Endothelial cell of umbilical vein (primary cell): ENCODE results near the gene ZFAND6. TPM values are rescaled to one million over a fixed set of nuclear protein-coding genes. Genes with fewer than 3 reads are reported as not detected.

ENCODE experiments used
- BruUV-seq: library from RNA; stranded (reverse); fragments of 400-500 nt; replicated peaks from 2 replicates; lab custom pipeline; 2021; lab: Mats Ljungman, UMichigan
- CTCF ChIA-PET: fragments of 300-600, 350-600 bp; sonication (Branson Sonifier 250); formaldehyde crosslinking; loops from one replicate; lab custom pipeline; 2021; ENCODE audit warnings: antibody characterized with exemption, inconsistent platforms; lab: Charles Lee
- POLR2A ChIA-PET: fragments of 300-600, 350-600 bp; sonication (Branson Sonifier 250); formaldehyde crosslinking; loops from one replicate; lab custom pipeline; 2021; ENCODE audit warnings: antibody characterized with exemption, inconsistent platforms; lab: Charles Lee
- DNase-seq: peaks from one replicate; pipeline ENCODE4 v3.0.0-alpha.2; 2011; ENCODE audit warnings: low read depth, low spot score
- FAIRE-seq: peaks from 2 replicates; lab custom pipeline; 2011; peaks lifted over from hg19 to GRCh38; lab: Jason Lieb, UNC
- H2AFZ ChIP-seq: 2 replicates; pipeline ENCODE4 v1.6.0; 2012; ENCODE audit warnings: low read depth, low read length, control low read depth, inconsistent platforms
- H3K27ac ChIP-seq: 2 replicates; pipeline ENCODE4 v1.5.1; 2011; ENCODE audit warnings: low read depth, mild to moderate bottlenecking, control low read depth, low read length, moderate library complexity; ENCODE audit not compliant: insufficient read depth
- H3K27me3 ChIP-seq, 2 experiments: 2 replicates each; pipeline versions ENCODE4 v1.6.0 to v1.6.1; 2011; ENCODE audit warnings: low read length in 2 of 2, mixed read lengths in 1 of 2; ENCODE audit not compliant: control insufficient read depth in 2 of 2, insufficient read depth in 2 of 2
- H3K36me3 ChIP-seq, 2 experiments: 2 replicates in 1 of 2; 3 replicates in 1 of 2; pipeline ENCODE4 v1.5.1; 2011; ENCODE audit warnings: low read length in 2 of 2, mild to moderate bottlenecking in 1 of 2, moderate library complexity in 1 of 2; ENCODE audit not compliant: control insufficient read depth in 2 of 2, insufficient read depth in 2 of 2; ENCODE audit errors: extremely low read depth in 1 of 2
- H3K4me1 ChIP-seq: 3 replicates; pipeline ENCODE4 v1.5.1; 2011; ENCODE audit warnings: mild to moderate bottlenecking, low read length; ENCODE audit not compliant: control insufficient read depth, insufficient read depth; ENCODE audit errors: extremely low read depth
- H3K4me2 ChIP-seq: 2 replicates; pipeline ENCODE4 v1.6.1; 2011; ENCODE audit warnings: low read length, control low read depth, mixed read lengths; ENCODE audit not compliant: insufficient read depth
- H3K4me3 ChIP-seq, 3 experiments: fragments of 200-600 bp in 1 of 3; sonication (generic), shearing (Covaris generic) in 1 of 3; replicated peaks in 1 of 3; 2 replicates each; pipeline ENCODE4 v1.5.1; 2011 to 2016; ENCODE audit warnings: control low read depth in 3 of 3, low read length in 3 of 3, mild to moderate bottlenecking in 2 of 3, inconsistent platforms in 1 of 3, low read depth in 1 of 3, moderate library complexity in 1 of 3; ENCODE audit not compliant: insufficient read depth in 1 of 3
- H3K79me2 ChIP-seq: 2 replicates; pipeline ENCODE4 v1.6.0; 2012; ENCODE audit warnings: low read length, inconsistent platforms; ENCODE audit not compliant: control insufficient read depth, insufficient read depth
- H3K9ac ChIP-seq: replicated peaks from 2 replicates; pipeline ENCODE3; 2011; ENCODE audit warnings: low read length, control low read depth; ENCODE audit not compliant: insufficient read depth; ENCODE audit errors: extremely low read depth
- H3K9me1 ChIP-seq: replicated peaks from 3 replicates; pipeline ENCODE4 v1.6.0; 2011; ENCODE audit warnings: mild to moderate bottlenecking, low read length; ENCODE audit not compliant: control insufficient read depth, insufficient read depth; ENCODE audit errors: extremely low read depth
- H3K9me3 ChIP-seq: replicated peaks from 2 replicates; pipeline ENCODE4 v1.5.1; 2012; ENCODE audit warnings: low read length, inconsistent platforms; ENCODE audit not compliant: control insufficient read depth, insufficient read depth
- H4K20me1 ChIP-seq: replicated peaks from 2 replicates; pipeline ENCODE3; 2011; ENCODE audit warnings: mild to moderate bottlenecking, low read length; ENCODE audit not compliant: control insufficient read depth, insufficient read depth; ENCODE audit errors: extremely low read depth
- EZH2 ChIP-seq: IDR thresholded peaks from 2 replicates; pipeline ENCODE4 v1.6.1; 2012; ENCODE audit warnings: borderline replicate concordance, low read depth, mild to moderate bottlenecking, moderate library complexity, low read length, inconsistent platforms; ENCODE audit not compliant: severe bottlenecking
- FOS ChIP-seq: IDR thresholded peaks from 2 replicates; pipeline ENCODE4 v1.6.1; 2011; ENCODE audit warnings: mild to moderate bottlenecking, low read length, moderate library complexity, borderline replicate concordance; ENCODE audit not compliant: insufficient read depth
- GATA2 ChIP-seq: IDR thresholded peaks from 2 replicates; pipeline ENCODE4 v1.7.0; 2011; ENCODE audit warnings: low read depth, mild to moderate bottlenecking, moderate library complexity, mixed read lengths, low read length; ENCODE audit not compliant: insufficient read length, insufficient read depth
- JUN ChIP-seq: IDR thresholded peaks from 2 replicates; pipeline ENCODE4 v1.6.1; 2011; ENCODE audit warnings: borderline replicate concordance, low read depth; ENCODE audit not compliant: insufficient read length, insufficient read depth
- MYC ChIP-seq: IDR thresholded peaks from one replicate; pipeline ENCODE4 v1.6.1; 2011; ENCODE audit warnings: mild to moderate bottlenecking, low read depth, low read length
- POLR2A ChIP-seq: IDR thresholded peaks from 2 replicates; pipeline ENCODE4 v1.6.1; 2012; ENCODE audit warnings: low read depth, mild to moderate bottlenecking, control low read depth, low read length
- POLR2AphosphoS5 ChIP-seq: IDR thresholded peaks from 2 replicates; pipeline ENCODE4 v1.6.1; 2012; ENCODE audit warnings: low read depth, mild to moderate bottlenecking, control low read depth, low read length, moderate library complexity; ENCODE audit not compliant: insufficient read depth
- dilution Hi-C: fragments of 300-500 bp; cut with MboI; formaldehyde crosslinking; loops from one replicate; pipeline ENCODE4 v1.15.0; 2019; ENCODE audit warnings: low sequenced_read_pairs; ENCODE audit not compliant: extremely low pct_ligation_motif_present
- intact Hi-C: fragments of 100-400 bp; cut with micrococcal nuclease; formaldehyde crosslinking; loops from one replicate; pipeline ENCODE4 v1.10.0; 2022
- polyA plus RNA-seq, 4 experiments: library from polyadenylated mRNA; depleted of rRNA in 3 of 4; stranded (reverse) in 3 of 4; unstranded in 1 of 4; fragments of >200 nt; gene quantifications; 2 replicates each; pipeline versions ENCODE4 v1.2.1 to v1.2.3, GENCODE V29; 2011 to 2012; ENCODE audit warnings: missing spikeins in 1 of 4
- total RNA-seq: library from RNA; stranded (reverse); gene quantifications from 2 replicates; pipeline ENCODE4 v1.2.3, GENCODE V29; 2021
- TF ChIP-seq, protein P1 (sequence below), 2 donors: IDR thresholded peaks; 1 replicate in 1 of 2; 2 replicates in 1 of 2; pipeline ENCODE4 v1.5.1; 2011; ENCODE audit warnings: low read length in 2 of 2, mild to moderate bottlenecking in 2 of 2, moderate library complexity in 2 of 2, control low read depth in 1 of 2, inconsistent platforms in 1 of 2, low read depth in 1 of 2; ENCODE audit not compliant: insufficient read depth in 1 of 2; ENCODE audit errors: extremely low read depth in 1 of 2
- TF ChIP-seq, protein P2 (sequence below): IDR thresholded peaks from 2 replicates; pipeline ENCODE4 v1.6.1; 2011; ENCODE audit not compliant: insufficient read depth, insufficient read length

ZFAND6 gene
- total and polyA plus RNA-seq, 2 donors (not counting 3 experiments of a cell fraction or from before 2014, with no cell fraction given), result 50.3 to 97.9 TPM

DNA sequence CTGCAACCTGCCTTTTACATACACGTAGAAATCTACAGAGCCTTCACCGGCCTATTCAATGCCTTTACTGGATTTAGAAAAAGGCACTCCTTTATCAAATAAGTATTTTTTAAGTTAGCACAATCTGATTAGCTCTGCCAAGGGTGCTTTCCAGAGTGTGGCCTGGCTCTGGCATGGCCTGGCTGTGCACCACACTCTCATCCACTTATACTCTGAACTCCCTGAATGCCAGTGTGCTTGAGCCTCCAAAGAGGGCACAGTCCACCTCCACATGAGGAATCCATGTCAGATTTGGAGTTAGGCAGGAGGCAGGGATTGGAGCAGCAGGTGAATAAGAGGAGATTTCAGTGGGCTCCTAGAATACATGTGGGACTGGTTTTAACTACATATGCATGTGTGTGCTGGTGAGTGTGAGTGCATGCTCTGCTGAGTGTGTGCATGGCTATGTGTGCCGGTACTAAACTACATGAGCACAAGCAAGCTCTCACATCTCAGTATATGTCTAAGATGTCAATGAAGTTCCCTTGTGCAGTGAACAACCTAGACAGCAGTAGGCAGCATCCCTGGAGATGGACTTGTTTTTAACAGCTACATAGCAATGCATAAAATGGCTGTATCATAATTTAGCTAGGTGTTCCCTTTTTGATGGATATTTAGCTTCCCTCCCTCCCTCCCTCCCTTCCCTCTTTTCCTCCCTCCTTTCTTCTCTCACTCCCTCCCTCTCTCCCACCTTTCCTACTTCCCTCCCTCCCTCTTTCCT, 17.8 kb upstream of the ZFAND6 start:
- Histone ChIP-seq H3K79me2 (no peaks in the 10 kb centered on the region), H4K20me1 (no peaks in the 10 kb centered on the region), H3K27ac (no peak overlapping the region), H3K27me3 (no peaks in the 10 kb centered on the region), H3K4me1 (no peaks in the 10 kb centered on the region), H3K9me3 (no peaks in the 10 kb centered on the region), H3K9me1 (no peaks in the 10 kb centered on the region), H3K4me2 (no peak overlapping the region), H2AFZ (no peak overlapping the region), H3K4me3 (no peak overlapping the region), H3K36me3 (no peaks in the 10 kb centered on the region), H3K9ac (no peak overlapping the region)
- no TSS peak for BruUV-seq
- POLR2A ChIA-PET, result no interaction called here
- FAIRE-seq (no peak), DNase-seq (no peak)
- intact Hi-C loops, result no loop called here
- CTCF ChIA-PET, result no interaction called here
- dilution Hi-C loops, result no loop called here
- TF ChIP-seq POLR2A (no peak), JUN (no peak), FOS (no peak), GATA2 (no peak), EZH2 (no peak), POLR2AphosphoS5 (no peak), MYC (no peak)
- TF ChIP-seq, protein P1, sequence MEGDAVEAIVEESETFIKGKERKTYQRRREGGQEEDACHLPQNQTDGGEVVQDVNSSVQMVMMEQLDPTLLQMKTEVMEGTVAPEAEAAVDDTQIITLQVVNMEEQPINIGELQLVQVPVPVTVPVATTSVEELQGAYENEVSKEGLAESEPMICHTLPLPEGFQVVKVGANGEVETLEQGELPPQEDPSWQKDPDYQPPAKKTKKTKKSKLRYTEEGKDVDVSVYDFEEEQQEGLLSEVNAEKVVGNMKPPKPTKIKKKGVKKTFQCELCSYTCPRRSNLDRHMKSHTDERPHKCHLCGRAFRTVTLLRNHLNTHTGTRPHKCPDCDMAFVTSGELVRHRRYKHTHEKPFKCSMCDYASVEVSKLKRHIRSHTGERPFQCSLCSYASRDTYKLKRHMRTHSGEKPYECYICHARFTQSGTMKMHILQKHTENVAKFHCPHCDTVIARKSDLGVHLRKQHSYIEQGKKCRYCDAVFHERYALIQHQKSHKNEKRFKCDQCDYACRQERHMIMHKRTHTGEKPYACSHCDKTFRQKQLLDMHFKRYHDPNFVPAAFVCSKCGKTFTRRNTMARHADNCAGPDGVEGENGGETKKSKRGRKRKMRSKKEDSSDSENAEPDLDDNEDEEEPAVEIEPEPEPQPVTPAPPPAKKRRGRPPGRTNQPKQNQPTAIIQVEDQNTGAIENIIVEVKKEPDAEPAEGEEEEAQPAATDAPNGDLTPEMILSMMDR (IDR thresholded peaks at IDR 0.05; ENCODE audit: extremely low read depth in 1 of 2, insufficient read depth in 1 of 2, low read depth in 1 of 2, low read length in 2 of 2), result no peak
- TF ChIP-seq, protein P2, sequence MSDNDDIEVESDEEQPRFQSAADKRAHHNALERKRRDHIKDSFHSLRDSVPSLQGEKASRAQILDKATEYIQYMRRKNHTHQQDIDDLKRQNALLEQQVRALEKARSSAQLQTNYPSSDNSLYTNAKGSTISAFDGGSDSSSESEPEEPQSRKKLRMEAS, result no peak
